Calu3 (cell line): Measurements from ENCODE around the gene IPO9. TPM values are rescaled to one million over a fixed set of nuclear protein-coding genes. Genes with fewer than 3 reads are reported as not detected.

Experiments used
- BruUV-seq: library from RNA; stranded (reverse); fragments of 400-500 nt; replicated peaks from 2 replicates; lab custom pipeline; 2021; lab: Mats Ljungman, UMichigan
- CTCF ChIA-PET: fragments of 300-600 bp; sonication (Branson Sonifier 250); formaldehyde crosslinking; loops from one replicate; lab custom pipeline; 2022; ENCODE audit warnings: antibody characterized with exemption; lab: Charles Lee
- DNase-seq: peaks from one replicate; pipeline ENCODE4 v3.0.0; 2022
- H3K27ac Mint-ChIP-seq: one replicate; pipeline ENCODE4 v1.8.0; 2022; ENCODE audit warnings: mixed read lengths; ENCODE audit not compliant: unreplicated experiment
- H3K27me3 Mint-ChIP-seq: one replicate; pipeline ENCODE4 v1.8.0; 2022; ENCODE audit warnings: mixed read lengths; ENCODE audit not compliant: unreplicated experiment
- H3K36me3 Mint-ChIP-seq: one replicate; pipeline ENCODE4 v1.8.0; 2022; ENCODE audit warnings: mild to moderate bottlenecking, moderate library complexity, mixed read lengths; ENCODE audit not compliant: insufficient read depth, unreplicated experiment
- H3K4me1 Mint-ChIP-seq: one replicate; pipeline ENCODE4 v1.8.0; 2022; ENCODE audit warnings: mild to moderate bottlenecking, low read depth, mixed read lengths; ENCODE audit not compliant: unreplicated experiment
- H3K4me3 Mint-ChIP-seq: one replicate; pipeline ENCODE4 v1.8.0; 2022; ENCODE audit warnings: mild to moderate bottlenecking, low read depth, moderate library complexity, mixed read lengths; ENCODE audit not compliant: unreplicated experiment
- H3K9me3 Mint-ChIP-seq: one replicate; pipeline ENCODE4 v1.8.0; 2022; ENCODE audit warnings: low read depth, mixed read lengths; ENCODE audit not compliant: unreplicated experiment
- CTCF ChIP-seq: fragments of 200-600 bp; IDR thresholded peaks from one replicate; pipeline ENCODE4 v1.8.0; 2022; ENCODE audit warnings: antibody characterized with exemption; ENCODE audit not compliant: unreplicated experiment
- intact Hi-C: fragments of 100-400 bp; cut with micrococcal nuclease; formaldehyde crosslinking; loops from one replicate; pipeline ENCODE4 v1.10.0; 2022; ENCODE audit not compliant: unreplicated experiment
- total RNA-seq: library from RNA; stranded (reverse); gene quantifications from 2 replicates; pipeline ENCODE4 v1.2.3, GENCODE V29; 2022

IPO9 gene
- total RNA-seq, 1 experiment from 2014 or later = 98.8 TPM

- intact Hi-C loops = no loop called here
- CTCF ChIA-PET = no interaction called here
- Mint-ChIP-seq H3K27ac (no peak overlapping the region), H3K4me1 (no peaks in the 10 kb centered on the region), H3K9me3 (no peaks in the 10 kb centered on the region), H3K36me3 (no peaks in the 10 kb centered on the region), H3K27me3 (no peaks in the 10 kb centered on the region), H3K4me3 (no peak overlapping the region)
- TF ChIP-seq CTCF = no peak
- no TSS peak for BruUV-seq
- no peak for DNase-seq
Observed at GRCh38 chr1:201816309-201816854, 12.6 kb upstream of the IPO9 start.

- no peak for DNase-seq
- no peaks in the 10 kb centered on the region for H3K36me3 Mint-ChIP-seq
- CTCF ChIA-PET = interaction anchor here (1.0 kb wide), 1 partner anchor 10 kb away, joined by 3 read pairs; the partner anchor contains the start of gene IPO9
- H3K9me3 Mint-ChIP-seq = no peaks in the 10 kb centered on the region
- H3K4me1 Mint-ChIP-seq = no peaks in the 10 kb centered on the region
- H3K27me3 Mint-ChIP-seq = no peaks in the 10 kb centered on the region
- intact Hi-C loops = no loop called here
- TF ChIP-seq CTCF = no peak
- no TSS peak for BruUV-seq
- H3K4me3 Mint-ChIP-seq = no peak overlapping the region
- no peak overlapping the region for H3K27ac Mint-ChIP-seq
Observed at GRCh38 chr1:201818971-201819750, 9.8 kb upstream of the IPO9 start.

GRCh38 chr1:201820413-201820812, 8.5 kb upstream of the IPO9 start:
- no peak for DNase-seq
- CTCF ChIA-PET = no interaction called here
- intact Hi-C loops = no loop called here
- H3K4me1 Mint-ChIP-seq = no peaks in the 10 kb centered on the region
- H3K27ac Mint-ChIP-seq = no peak overlapping the region
- no peaks in the 10 kb centered on the region for H3K27me3 Mint-ChIP-seq
- H3K36me3 Mint-ChIP-seq = no peaks in the 10 kb centered on the region
- no TSS peak for BruUV-seq
- TF ChIP-seq CTCF = no peak
- no peak overlapping the region for H3K4me3 Mint-ChIP-seq
- no peaks in the 10 kb centered on the region for H3K9me3 Mint-ChIP-seq

- intact Hi-C loops = no loop called here
- CTCF ChIA-PET = interaction anchor here (0.6 kb wide), 1 partner anchor 39 kb away, joined by 3 read pairs; no protein-coding TSS in a partner anchor
- Mint-ChIP-seq H3K36me3 (peaks cover 17% of the 10 kb centered on the region), H3K9me3 (no peaks in the 10 kb centered on the region), H3K27me3 (no peaks in the 10 kb centered on the region), H3K4me1 (peaks cover 14% of the 10 kb centered on the region), H3K27ac (no peak overlapping the region), H3K4me3 (no peak overlapping the region)
- DNase-seq = no peak
- TF ChIP-seq CTCF = no peak
- BruUV-seq = no TSS peak
Observed at GRCh38 chr1:201825245-201825644, 3.7 kb upstream of the IPO9 start.
